Amygdala (tissue), 56 donors: ENCODE measurements around the gene SELENBP1.
"Not testable (repeated sequence)": the region's sequence is repeated elsewhere in the genome, so short reads cannot be mapped to it uniquely, and the experiment has no call there.

Experiments used
- DNase-seq, 56 donors: peaks; one replicate each; lab custom pipeline; 2025; lab: John Stamatoyannopoulos, UW

Gene SELENBP1

GRCh38 chr1:151384584-151384983 lies 12.1 kb upstream of the SELENBP1 start:
- no peak for DNase-seq

- DNase-seq: no peak
Observed at GRCh38 chr1:151377150-151377884, 4.8 kb upstream of the SELENBP1 start.

GRCh38 chr1:151373196-151373595 lies 691 bp upstream of the SELENBP1 start:
- DNase-seq: no peak

- DNase-seq: peak in 48 of 56 donors; percentile 7 to 72 (median 44)
Observed at GRCh38 chr1:151371370-151372057, 991 bp downstream of the SELENBP1 start.

GRCh38 chr1:151370211-151370911 lies 2.1 kb downstream of the SELENBP1 start:
- peak in 3 of 56 donors; percentile 3 to 14 (median 10) for DNase-seq

- DNase-seq: no peak
Observed at GRCh38 chr1:151369621-151370048, 2.9 kb downstream of the SELENBP1 start.

GRCh38 chr1:151369302-151369610 lies 3.2 kb downstream of the SELENBP1 start:
- no peak for DNase-seq

- DNase-seq: no peak
Observed at GRCh38 chr1:151368393-151369301, 3.9 kb downstream of the SELENBP1 start.

- peak in 3 of 56 donors; percentile 1 to 8 (median 1) for DNase-seq
Observed at GRCh38 chr1:151367658-151368392, 4.7 kb downstream of the SELENBP1 start.

GRCh38 chr1:151364996-151365395 lies 7.5 kb downstream of the SELENBP1 start:
- no peak for DNase-seq

- DNase-seq: no peak
Observed at GRCh38 chr1:151362308-151363155, 10.0 kb downstream of the SELENBP1 start.

- no peak for DNase-seq
Observed at GRCh38 chr1:151361883-151362282, 10.6 kb downstream of the SELENBP1 start.

- no peak for DNase-seq
Observed at GRCh38 chr1:151356696-151357095, 15.8 kb downstream of the SELENBP1 start.

GRCh38 chr1:151352021-151352718 lies 20.3 kb downstream of the SELENBP1 start:
- DNase-seq: no peak

GRCh38 chr1:151350323-151350722 lies 22.2 kb downstream of the SELENBP1 start:
- DNase-seq: not testable (repeated sequence)

- no peak for DNase-seq
Observed at GRCh38 chr1:151347523-151348246, 24.8 kb downstream of the SELENBP1 start.

GRCh38 chr1:151346769-151347522 lies 25.6 kb downstream of the SELENBP1 start, which contains the start of gene RFX5:
Gene RFX5, minus strand, starts transcription at chr1:151347252. Its CDS starts 932 bp downstream, at chr1:151346320.
- DNase-seq: peak in 54 of 56 donors; percentile 57 to 97 (median 90)
